Suppressor macrophage treated with lipopolysaccharide for 1 hour (primary cell): ENCODE data around the gene PLPPR4.
"Not testable (repeated sequence)": the region's sequence is repeated elsewhere in the genome, so short reads cannot be mapped to it uniquely, and the experiment has no call there.

ENCODE experiments used
- DNase-seq, 3 donors: peaks; one replicate each; pipeline ENCODE4 v3.0.0-alpha.2; 2020 to 2022

The PLPPR4 gene

DNA sequence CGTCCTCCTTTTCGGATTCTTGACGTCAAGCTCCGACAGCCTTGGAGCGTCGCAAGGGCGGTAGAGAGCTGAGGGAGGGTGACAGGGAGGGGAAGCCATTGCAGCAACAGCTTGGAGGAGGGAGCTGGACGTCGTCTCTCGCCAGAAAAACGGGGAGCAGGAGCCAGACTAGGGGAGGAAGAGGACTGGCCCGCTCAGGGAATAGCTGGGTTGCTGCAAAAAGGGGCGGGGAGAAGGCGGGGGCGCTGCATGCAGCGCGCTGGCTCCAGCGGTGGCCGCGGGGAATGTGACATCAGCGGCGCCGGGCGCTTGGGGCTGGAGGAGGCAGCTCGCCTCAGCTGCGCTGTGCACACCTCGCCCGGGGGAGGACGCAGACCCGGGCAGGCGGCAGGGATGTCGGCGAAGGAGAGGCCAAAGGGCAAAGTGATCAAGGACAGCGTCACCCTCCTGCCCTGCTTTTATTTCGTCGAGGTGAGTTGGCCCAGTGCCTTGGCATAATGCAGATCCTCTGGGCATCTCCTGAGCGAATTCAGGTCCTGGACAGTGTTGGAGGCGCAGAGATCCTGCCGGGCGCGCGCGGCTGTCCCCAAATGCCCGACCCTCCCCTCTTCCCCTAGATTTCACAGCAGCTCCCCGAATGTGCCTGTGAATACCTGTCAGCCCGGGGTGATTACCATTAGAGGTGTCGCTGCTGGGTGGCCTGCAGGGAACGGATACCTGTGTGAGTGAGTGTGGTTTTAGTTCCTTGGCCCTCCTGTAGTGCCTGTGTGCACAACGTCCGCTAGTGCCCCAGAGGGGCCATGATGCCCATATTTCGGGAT is at the start of gene PLPPR4:
TSS of gene PLPPR4 (plus strand) at position 292 of the 821 bp plus-strand sequence. CDS start at position 394, 102 bp downstream.
- DNase-seq: peak; percentile 20 to 64 (median 34)

GRCh38 chr1:99216956-99217355 is 47.3 kb upstream of the PLPPR4 start:
- DNase-seq: no peak

GRCh38 chr1:99217599-99217998 is 46.7 kb upstream of the PLPPR4 start:
- DNase-seq: no peak

DNA sequence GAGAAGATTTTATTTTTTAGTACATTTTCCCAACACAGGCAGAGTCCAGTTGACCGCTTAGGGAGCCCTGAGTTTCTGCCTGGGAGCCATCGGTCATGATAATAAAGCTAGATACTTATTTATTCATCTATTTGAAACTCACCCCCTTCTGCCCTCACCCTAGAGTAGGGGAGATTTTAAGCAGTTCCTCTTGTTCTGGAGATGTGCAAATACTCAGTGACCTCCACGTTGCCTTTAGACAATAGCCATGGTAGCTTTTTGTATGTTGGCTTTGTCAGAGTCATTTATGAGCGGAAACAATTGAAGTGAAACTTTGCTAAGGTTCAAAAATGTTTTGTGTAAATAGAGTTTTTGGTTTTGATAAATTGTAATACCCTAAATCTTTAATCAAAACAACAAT is 45.7 kb upstream of the PLPPR4 start:
- DNase-seq: no peak

GRCh38 chr1:99218999-99219398 is 45.3 kb upstream of the PLPPR4 start:
- DNase-seq: peak in 1 of 3 donors; percentile 12

- no peak for DNase-seq
Measured at GRCh38 chr1:99227056-99227897, 37.0 kb upstream of the PLPPR4 start.

- no peak for DNase-seq
Measured at GRCh38 chr1:99228153-99228552, 36.1 kb upstream of the PLPPR4 start.

DNA sequence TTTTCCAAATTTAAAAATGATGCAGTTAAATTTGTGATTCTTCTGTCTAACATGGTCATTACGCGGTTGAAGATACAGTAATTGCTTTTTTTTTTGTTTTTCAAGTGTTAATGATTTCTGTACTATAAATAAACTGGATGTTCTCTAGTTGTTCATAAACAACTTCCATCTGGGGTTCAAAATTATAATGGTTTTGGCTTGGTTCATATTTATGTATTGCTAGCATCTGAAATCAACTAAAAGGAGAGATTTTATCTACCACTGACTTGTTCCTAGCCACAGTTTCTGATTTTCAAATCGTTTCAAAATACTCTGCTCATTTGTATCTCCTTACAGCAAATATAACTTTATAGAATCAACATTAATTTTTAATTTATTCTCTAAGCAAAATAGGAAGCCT is 35.2 kb upstream of the PLPPR4 start:
- DNase-seq: no peak

GRCh38 chr1:99230695-99231094 is 33.6 kb upstream of the PLPPR4 start:
- no peak for DNase-seq

GRCh38 chr1:99232172-99232571 is 32.1 kb upstream of the PLPPR4 start:
- peak; percentile 15 to 29 (median 19) for DNase-seq

GRCh38 chr1:99233446-99233845 is 30.8 kb upstream of the PLPPR4 start:
- DNase-seq: no peak

DNA sequence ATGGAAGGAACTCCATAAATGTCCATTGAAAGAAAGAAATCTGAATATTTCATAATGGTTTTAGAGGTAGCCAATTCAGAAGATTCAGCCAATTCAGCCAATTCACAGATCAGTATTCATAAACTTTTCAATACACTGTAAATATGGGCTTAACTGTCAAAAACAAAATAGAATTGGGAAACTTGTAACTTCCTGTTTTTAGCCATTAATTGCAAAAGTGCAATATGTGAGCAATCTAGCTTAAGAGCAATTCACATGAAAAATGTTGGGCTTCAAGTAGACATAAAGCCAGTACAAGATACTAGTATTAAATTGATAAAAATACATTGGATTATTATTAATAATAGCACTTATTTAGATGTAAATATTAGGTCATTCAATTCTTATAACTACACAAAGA is 27.5 kb upstream of the PLPPR4 start:
- DNase-seq: peak; percentile 8 to 58 (median 51)

DNA sequence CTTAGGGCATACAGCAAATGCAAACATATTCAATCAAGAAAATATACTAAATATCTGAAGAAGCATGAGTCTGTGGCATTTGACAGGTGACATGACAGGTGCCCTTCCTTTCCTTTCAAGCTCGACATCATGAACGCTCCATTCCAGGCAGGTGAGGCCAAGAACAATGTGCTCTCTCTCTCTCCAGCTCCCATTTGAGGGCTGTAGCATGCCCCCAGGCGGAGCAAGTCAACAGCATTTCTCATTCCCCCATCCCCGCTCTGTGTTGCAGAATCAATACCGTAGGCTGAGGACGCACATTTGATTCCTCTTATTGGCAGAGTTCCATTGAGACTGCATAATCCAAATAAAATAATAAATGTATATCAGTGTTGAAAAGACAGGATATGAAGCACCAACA is 24.6 kb upstream of the PLPPR4 start:
- no peak for DNase-seq

GRCh38 chr1:99240621-99241020 is 23.7 kb upstream of the PLPPR4 start:
- DNase-seq: no peak

GRCh38 chr1:99246152-99246551 is 18.1 kb upstream of the PLPPR4 start:
- DNase-seq: no peak

GRCh38 chr1:99247199-99247598 is 17.1 kb upstream of the PLPPR4 start:
- DNase-seq: no peak

- no peak for DNase-seq
Measured at GRCh38 chr1:99250728-99251127, 13.6 kb upstream of the PLPPR4 start.

DNA sequence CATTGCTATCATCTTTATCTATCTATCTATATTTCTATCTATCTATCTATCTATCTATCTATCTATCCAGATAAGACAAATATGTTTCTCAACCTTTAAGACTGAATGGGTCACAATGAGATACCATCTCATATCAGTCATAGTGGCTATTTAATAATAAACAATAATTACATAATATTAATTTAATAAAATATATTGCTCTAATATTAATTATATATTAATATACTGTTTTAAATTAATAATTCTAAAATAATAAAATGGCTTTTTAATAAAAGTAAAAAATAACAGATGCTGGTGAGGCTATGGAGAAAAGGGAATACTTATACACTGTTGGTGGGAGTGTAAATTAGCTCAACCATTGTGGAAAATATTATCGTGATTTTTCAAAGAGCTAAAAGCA is 13.0 kb upstream of the PLPPR4 start:
- no peak for DNase-seq

DNA sequence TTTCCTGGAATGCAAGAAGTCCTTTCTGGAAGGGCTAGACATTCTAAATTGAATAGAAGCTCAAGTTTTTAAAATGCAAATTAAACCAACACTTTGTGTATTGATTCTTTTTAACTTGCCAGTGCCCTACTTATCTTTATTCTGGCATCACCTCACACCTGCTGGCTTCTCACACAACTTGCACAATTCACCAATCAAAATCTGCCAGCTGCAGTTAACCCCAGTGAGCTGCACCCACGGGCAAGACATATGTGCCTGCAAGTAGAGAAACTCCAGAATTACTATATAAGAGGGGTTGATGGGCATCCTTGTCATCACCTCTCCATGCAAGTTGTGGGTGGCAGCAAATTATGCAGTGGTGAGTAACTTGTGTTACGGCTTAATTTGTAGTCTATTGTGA is 11.7 kb upstream of the PLPPR4 start:
- DNase-seq: no peak

- not testable (repeated sequence) for DNase-seq
Measured at GRCh38 chr1:99260402-99260801, 3.9 kb upstream of the PLPPR4 start.

- DNase-seq: no peak
Measured at GRCh38 chr1:99265124-99265523, 832 bp downstream of the PLPPR4 start.

DNA sequence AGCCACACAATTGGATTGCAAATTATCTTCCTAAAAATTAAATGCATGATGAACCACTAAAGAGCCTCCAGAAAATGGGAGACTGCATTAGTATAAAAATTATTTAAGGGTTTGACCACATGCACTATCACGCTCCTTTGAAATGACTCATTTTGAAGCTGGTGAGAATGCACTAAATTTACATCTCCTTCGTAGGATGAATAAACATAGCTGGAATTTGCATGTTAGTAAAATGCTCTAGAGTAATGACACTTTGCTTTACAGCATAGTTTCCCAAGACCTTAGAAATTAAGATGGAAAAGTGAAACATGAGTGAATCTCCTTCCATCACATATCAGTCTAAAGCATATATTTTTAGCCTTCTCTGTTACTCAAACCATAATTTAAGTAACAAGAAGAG is 2.4 kb downstream of the PLPPR4 start:
- no peak for DNase-seq

GRCh38 chr1:99268021-99268420 is 3.7 kb downstream of the PLPPR4 start:
- DNase-seq: no peak

- DNase-seq: no peak
Measured at GRCh38 chr1:99269321-99269720, 5.0 kb downstream of the PLPPR4 start.
